HG02884 (cell line): ENCODE results near the gene PKP3.
"Not testable (repeated sequence)": the region's sequence is repeated elsewhere in the genome, so short reads cannot be mapped to it uniquely, and the experiment has no call there.

ENCODE experiments used
- ATAC-seq: cut with Tn5 transposase; IDR thresholded peaks from one replicate; pipeline ENCODE4 v1.9.1; 2021; ENCODE audit warnings: mild to moderate bottlenecking, moderate library complexity; ENCODE audit not compliant: unreplicated experiment

Gene PKP3

DNA sequence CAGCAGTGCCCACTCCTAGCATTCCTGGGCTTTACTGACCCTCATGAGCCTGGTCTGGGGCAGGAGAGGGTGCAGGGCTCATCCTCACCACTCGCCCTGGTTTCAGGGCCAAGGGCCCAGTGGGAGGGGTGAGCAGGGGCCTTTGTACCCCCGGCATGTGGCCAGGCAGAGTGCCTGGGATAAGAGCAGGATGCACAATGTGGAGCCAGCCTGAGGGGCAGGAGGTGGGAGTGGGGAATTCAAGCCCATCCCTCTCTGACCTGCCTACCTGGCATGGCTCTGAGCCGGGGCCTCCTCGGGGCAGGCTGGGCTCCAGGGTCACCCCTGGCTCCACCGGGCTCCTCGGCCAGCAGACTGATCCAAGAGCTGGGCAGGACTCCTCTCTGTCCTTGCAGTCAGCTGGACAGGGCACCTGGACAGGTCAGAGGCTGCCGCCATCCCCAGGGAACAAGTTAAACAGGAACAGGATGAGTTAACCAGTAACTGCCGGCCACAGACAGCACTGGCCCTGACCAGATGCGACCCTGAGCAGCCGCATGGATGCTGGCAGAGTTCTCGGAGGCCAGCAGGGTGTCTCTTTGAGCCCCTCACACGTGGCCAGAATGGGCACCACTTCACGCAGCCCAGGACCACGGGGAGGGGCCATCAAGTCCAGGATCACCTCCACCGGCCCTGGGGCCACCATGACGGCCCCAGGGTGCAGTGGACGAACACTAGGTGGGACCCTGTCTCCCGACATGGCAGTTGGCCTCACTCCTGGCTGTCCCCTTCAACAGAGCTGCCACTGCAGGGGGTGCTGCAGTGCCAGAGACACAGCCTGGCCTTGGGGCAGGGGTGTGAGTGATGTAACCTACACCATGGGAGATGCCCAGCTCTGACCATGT is 15.8 kb downstream of the PKP3 start:
- no peak for ATAC-seq

GRCh38 chr11:410711-411110 is 16.7 kb downstream of the PKP3 start:
- not testable (repeated sequence) for ATAC-seq

DNA sequence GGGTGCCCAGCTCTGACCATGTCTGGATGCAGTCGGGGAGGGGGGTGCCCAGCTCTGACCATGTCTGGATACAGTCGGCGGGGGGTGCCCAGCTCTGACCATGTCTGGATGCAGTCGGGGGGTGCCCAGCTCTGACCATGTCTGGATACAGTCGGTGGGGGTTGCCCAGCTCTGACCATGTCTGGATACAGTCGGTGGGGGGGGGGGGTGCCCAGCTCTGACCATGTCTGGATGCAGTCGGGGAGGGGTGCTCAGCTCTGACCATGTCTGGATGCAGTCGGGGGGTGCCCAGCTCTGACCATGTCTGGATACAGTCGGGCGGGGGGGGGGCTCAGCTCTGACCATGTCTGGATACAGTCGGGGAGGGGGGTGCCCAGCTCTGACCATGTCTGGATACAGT is 17.5 kb downstream of the PKP3 start:
- not testable (repeated sequence) for ATAC-seq

GRCh38 chr11:412641-413119 is 18.7 kb downstream of the PKP3 start:
- no peak for ATAC-seq

- ATAC-seq, result no peak
Observed at GRCh38 chr11:413120-414081, 19.4 kb downstream of the PKP3 start.

GRCh38 chr11:414318-414857 is 20.4 kb downstream of the PKP3 start:
- ATAC-seq, result no peak

DNA sequence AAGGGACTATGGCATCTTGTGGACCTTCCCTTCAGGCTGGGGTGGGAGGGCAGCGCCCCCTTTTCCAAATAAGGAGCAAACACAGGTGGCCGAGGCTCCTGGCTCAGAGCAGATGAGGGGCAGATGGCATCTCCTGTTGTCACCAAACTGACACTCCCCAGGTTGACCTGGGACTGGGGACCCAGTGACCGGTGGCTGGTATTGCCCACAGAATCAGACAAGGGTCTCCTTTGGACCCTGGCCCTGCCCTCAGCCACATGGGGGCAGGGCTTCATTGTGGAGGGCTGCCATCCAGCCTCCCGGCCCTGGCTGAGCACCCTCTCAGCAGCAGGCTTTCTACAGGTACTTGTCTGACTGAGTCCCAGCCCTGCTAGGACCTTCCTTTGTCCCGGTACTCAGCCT is 21.6 kb downstream of the PKP3 start:
- no peak for ATAC-seq

GRCh38 chr11:416051-416756 is 22.2 kb downstream of the PKP3 start:
- ATAC-seq, result no peak

GRCh38 chr11:416757-417621 is 23.0 kb downstream of the PKP3 start:
- no peak for ATAC-seq

DNA sequence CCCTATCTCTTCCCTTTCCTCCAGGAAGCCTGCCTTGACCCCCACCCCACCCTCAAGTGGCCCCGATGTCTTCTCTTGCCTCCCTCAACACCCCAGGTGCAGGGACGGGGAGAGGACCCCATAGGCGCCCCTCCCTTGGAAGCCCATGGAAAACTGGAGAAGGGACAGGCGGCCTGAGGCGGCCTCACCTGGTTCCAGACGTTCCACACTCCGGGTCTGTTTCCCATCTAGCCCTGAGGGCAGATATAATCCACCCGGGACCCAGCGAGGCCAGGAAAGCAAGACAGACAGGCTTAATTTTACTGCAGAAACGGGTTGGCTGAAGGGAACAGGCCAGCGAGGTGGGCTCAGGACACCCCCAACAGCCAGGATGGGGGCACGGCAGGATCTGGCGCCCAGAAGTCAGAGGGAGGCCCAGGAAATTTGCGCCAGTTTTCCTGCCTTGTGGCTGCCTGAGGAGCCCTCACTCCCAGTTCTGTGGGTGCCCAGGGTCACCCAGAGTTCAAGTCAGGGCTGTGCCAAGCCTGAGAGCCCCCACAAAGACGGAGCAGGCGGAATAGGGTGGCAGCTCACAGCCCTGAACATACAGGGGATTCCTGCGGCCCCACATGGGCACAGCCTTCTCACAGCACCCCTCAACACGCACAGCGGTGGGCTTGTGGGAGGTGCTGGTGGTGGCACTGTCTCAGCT is 23.8 kb downstream of the PKP3 start:
- ATAC-seq, result no peak

DNA sequence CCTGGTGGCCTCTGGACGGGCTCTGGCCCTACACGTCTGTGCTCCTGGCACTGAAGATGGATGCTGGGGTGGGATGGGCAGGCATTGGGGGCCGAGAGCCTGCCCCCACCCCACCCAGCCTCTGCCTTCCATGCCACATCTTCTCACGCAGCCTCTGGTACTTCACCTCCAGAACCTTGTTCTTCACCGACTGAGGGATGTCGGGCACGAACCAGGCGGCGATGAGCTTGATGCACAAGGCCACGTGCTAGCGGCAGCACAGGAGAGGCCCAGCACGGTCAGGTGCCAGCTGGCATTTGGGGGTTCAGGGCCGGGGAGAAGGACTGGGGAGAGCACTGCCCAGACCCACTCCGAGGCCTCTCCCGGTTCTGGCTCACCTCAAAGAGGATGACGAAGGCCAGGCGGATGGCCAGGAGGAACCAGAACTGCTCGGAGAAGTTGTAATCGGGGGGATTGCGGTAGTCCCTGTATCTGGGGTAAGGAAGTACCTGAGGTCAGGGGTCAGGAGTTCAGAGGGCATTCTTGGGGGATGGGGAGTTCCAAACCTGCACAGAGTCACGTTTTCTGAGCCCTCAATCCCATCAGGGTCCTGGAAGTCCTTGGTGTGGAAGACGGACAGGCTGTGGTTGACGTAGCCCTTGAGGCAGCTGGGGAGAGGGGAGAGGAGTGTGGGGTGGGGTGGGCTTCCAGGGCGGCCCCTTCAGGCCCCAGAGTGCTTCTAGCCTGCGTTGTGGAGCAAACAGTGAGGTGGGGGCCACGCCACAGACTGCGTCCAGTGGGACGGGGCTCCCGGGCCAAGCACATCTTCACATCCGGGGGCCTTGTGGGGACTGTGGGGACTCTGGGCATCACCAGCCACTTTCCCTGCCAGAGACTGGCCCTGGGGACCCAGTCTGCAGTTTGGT is 24.6 kb downstream of the PKP3 start:
- ATAC-seq, result no peak

GRCh38 chr11:419248-420005 is 25.4 kb downstream of the PKP3 start:
- ATAC-seq, result no peak

DNA sequence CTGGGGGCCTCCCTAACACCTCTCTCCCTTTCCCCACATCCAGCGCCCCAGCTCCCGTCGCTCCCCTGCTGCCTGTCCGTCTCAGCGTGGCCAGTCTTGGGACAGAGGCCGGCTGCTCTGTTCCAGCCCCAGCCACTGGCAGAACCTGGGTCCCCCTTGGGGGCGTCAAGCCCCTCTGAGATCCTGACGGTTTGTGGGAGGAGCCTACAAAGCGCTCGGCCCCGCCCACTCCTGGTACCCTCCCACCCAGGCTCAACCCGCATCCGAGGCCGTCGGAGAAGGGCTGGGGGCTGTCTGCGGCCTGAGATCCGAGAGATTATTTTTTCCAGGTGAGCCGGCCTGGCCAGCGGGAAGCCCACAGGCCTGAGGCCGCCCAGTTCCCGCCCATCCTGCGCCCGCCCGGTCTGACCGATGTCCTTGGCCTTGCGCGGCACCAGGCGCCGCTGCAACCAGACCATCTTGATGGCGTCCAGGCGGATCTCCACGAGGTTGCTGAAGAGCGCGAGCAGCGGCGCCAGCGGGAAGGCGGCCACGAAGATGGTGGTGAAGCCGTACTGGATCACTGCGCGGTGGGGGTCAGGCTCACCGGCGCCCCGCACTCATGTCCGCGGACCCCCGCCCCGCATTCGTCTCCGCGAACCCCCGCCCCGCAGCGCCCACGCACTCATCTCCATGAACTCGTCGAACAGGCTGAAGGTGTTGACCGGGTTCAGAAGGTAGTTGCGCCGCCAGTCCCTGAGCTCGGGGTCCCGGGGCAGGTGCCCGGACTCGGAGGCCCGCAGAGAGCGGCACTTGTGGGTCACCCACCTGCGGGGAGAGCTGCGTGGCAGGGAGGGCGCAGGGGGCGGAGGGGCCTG is 26.3 kb downstream of the PKP3 start:
- ATAC-seq, result no peak

- no peak for ATAC-seq
Observed at GRCh38 chr11:420911-421321, 26.9 kb downstream of the PKP3 start.

DNA sequence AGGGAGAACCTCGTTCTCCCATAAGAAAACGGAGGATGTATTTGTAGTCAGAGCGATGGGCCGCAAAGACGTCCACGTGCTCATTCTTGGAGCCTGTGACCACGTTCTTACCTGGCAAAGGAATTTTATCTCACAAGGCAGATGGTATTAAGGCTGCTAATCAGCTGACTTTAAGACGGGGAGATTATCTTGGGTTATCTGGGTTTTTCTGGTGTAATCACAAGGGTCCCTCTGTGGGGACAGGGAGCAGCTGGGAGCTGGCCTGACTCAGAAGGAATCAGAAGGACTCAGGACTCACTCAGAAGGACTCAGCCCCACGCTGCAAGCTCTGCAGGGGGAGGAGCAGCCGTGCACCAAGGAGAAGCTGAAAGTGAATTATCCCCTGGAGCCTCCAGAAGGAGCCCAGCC is 28.2 kb downstream of the PKP3 start:
- no peak for ATAC-seq

DNA sequence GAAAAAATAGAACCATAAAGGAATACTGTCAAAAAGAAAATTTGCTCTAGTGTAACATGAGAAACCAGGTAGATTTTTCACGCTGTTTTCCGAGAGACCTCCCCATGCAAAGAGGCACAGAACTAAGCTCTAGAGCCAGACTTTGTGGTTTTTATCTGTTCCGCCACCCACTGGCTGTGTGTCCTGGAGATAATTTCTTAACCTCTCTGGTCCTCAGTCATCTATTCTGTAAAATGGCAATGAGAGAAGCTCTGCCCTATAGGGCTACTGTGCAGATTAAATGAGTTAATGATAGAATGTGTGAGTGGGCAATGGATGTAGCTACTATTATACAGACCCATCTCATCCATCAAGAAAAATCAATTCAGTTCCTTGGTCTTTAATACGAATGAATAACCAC is 30.2 kb downstream of the PKP3 start:
- no peak for ATAC-seq
